Measurements from ENCODE around the gene CNDP1.

Gene CNDP1

GRCh38 chr18:74507097-74507881 lies 27.0 kb upstream of the CNDP1 start:
- no peak for DNase-seq

GRCh38 chr18:74507927-74508326 lies 26.4 kb upstream of the CNDP1 start:
- no peak for DNase-seq

GRCh38 chr18:74508366-74508765 lies 25.9 kb upstream of the CNDP1 start:
- no peak for DNase-seq

DNA sequence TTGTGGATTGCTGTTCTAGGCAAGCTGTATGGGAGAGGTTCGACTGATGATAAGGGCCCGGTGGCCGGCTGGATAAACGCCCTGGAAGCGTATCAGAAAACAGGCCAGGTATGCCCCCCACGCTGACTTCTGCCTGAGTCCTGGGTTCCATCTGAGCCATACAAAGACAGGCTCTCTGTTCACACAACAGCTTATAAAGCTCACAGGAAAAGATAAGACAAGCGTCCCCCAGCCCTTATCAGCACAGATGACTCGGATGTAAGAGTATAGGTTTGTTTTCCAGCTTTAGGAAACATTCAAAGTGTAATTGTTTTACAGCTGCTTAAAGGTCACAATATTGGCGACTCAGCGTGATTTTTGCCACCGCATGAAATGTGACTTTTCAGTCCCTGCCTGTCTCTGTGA lies 25.5 kb upstream of the CNDP1 start:
- DNase-seq = no peak

DNA sequence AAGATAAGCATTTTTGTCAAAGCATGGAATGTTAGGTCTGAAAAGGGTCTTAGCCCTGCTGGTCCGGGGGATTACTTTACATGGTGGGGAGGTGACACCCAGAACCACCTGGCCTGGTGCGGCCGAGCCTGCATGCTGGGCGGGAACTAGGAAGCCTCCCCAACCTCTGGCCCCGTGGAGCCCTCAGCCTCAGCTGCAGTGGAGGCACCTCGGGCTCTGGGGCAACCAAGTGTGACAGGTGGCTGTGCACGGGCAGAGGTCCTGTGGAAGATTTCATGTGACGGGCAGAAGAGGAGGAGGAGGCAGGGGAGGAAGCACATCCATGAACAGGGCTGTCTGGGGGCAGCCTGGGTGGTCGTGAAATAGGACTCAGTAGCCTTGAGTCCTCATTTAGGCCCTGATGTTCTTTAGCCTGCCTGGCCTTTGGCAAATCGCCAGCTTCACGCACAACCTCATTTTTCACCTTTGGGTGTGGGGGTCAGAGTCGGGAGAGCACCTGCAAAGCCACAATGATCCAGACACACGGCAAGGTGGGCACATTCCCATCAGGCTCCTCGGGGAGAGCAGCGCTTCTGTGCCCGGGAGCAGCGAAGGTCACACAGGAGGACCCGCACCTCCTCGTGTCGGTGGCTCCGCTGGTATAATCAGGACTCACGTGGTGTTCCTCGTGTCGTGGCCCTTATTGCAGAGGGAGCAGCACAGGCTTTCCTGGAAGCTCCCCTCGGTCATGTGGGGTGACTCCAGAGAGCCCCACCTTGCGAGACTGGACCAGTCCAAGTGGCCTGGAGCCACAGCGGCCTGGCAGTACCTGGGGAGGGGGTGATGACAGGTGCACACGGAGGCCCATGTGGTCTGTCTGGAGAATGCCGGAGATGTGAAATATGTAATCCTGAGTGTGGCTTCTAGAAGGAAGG lies 24.2 kb upstream of the CNDP1 start:
- no peak for DNase-seq

- no peak for DNase-seq
Measured at GRCh38 chr18:74510770-74511095, 23.6 kb upstream of the CNDP1 start.

- DNase-seq = no peak
Measured at GRCh38 chr18:74511823-74512222, 22.5 kb upstream of the CNDP1 start.

DNA sequence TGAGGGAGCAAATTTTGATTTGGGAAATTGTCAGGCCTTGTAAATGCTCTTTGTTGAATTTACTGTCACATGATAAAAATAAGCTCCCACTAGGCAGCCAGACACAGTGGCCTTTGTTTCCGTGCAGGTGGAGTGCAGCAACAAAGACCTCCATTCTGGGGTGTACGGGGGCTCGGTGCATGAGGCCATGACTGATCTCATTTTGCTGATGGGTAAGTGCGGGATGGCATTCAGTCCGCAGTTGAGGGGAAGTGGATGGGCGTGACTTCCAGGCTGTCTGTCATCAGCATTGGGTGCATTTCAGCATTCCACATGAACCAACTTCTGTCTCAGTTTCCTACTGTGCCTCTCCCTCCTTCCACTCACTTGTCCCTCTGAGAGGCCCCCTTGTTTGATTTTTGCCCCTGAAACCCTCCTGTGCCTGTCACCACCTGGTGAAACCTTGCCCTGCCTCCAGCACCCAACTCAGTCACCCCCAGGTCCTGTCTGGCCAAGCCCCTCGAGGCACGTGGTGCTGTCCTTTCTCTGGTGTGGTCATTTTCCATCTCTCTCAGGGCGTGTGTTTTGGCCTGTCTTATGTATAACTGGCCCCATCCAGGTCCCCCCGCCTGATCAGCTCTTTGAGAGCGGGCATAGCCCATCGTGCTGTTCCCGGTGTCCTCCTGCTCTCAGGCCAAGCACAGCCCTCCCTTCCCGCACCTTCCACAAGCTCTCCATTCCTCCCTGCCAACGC lies 21.8 kb upstream of the CNDP1 start:
- no peak for DNase-seq

DNA sequence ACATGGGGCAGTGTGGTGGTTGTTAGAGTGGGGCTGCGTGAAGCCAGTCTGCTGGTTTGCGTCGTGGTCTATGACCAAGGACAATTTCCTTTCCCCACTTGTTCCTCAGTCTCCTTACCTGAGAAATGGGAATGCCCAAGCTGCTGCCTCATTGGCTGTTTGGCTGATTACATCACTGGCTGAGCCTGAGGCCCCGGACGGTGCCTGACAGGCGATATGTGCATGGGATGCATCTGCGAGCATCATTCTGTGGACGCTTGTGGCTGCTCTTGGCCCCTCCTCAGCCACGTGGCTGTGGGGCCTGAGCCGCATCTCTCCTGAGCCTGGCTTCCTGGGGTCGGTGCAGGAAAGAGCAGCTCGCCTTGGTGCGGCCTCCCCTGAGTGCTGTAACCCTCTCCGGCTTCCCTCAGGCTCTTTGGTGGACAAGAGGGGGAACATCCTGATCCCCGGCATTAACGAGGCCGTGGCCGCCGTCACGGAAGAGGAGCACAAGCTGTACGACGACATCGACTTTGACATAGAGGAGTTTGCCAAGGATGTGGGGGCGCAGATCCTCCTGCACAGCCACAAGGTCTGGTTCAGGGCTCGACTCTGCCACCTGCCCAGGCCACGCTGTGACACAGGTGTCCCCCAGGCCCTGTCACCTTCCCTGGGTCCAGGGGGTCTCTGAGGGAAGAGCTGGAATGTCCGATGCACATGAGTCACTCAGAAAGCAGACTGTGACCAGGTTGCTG lies 21.0 kb upstream of the CNDP1 start:
- DNase-seq = no peak

- no peak for DNase-seq
Measured at GRCh38 chr18:74513883-74514205, 20.5 kb upstream of the CNDP1 start.

DNA sequence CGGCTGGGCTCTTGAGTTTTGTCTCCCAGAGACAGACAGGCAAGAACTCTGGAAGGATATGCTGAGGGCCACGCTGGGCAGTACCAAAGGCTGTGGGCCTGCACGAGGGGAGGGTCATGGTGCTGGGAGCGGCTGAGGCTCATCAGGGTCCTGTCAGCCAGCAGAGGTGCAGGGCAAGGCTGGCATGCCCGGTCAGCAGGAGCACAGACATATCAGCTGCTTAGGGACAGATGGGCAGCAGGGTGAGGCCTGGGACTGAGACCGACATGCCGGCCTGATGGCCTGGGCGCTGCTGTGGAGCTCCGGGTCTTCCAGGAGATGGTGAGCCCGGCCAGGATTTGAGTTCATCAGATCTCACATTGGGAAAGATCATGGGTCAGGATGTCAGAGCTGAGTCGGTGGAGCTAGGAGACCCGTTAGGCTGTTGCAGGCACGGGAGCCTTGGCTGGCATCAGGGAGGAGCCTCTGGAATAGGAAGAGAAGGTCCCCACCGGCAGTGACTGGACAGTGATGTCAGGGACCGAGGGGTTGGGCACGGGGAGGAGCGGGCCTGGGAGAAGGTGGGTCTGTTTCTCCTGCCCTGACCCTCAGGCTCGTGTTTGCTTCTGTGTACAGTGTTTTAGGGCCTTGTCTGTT lies 19.3 kb upstream of the CNDP1 start:
- DNase-seq = no peak

- no peak for DNase-seq
Measured at GRCh38 chr18:74515620-74516231, 18.6 kb upstream of the CNDP1 start.

DNA sequence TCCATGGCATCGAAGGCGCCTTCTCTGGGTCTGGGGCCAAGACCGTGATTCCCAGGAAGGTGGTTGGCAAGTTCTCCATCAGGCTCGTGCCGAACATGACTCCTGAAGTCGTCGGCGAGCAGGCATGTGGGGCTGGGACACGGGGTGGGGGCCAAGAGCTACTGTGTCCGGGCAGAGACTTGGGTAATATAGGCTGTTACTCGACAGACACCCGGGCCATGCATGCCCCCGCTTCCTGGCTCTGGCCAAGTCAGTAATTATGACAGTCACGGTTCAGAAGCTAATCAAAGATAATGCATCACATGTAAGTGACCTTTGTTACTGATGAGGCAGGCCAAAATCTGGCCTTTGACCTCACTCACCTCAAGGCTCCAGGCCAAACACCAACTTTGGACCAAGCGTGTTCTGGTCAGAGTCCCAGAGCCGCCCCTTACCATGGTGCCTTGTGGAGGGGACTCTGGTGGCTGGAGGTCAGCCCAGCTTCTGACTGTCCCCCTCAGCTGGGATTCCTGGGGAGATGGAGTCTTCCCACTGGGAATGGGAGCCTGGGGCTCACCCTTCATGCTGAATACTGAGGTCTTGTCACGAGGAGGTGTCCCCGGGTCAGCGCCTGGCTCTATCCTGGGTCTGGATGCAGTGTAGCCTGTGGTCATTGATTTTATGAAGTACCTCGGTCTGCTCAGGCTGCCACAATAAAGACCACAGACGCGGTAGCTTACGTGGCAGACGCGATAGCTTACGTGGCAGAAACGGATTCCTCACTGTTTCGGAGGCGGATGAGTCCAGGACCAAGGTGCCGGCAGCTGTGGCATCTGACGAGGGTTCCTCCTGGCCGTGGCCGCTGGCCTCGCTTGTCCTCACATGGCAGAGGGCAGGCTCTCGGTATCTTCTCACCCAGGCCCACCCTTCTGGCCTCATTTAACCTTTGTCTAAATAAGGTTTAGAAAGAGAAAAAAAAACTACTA lies 17.7 kb upstream of the CNDP1 start:
- DNase-seq = no peak

DNA sequence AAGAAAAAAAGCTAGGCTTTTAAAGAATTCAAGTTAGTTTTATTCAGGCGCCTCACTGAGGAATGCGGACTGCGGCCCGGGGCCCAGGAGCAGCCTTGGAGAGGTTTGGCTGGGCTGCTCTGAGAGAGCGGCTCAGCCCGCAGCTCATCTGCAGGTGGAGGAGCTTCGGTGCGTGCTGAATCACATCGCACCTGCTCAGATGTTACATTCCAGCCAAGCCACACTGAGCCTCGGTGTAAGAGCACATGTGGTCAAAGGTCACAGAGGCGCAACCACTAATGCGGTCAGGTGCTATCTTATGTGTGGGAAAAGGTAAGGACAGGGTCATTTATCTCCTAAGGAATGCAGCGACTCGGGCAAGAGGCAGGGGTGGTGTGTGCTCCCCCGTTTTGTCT lies 17.1 kb upstream of the CNDP1 start:
- DNase-seq = no peak

DNA sequence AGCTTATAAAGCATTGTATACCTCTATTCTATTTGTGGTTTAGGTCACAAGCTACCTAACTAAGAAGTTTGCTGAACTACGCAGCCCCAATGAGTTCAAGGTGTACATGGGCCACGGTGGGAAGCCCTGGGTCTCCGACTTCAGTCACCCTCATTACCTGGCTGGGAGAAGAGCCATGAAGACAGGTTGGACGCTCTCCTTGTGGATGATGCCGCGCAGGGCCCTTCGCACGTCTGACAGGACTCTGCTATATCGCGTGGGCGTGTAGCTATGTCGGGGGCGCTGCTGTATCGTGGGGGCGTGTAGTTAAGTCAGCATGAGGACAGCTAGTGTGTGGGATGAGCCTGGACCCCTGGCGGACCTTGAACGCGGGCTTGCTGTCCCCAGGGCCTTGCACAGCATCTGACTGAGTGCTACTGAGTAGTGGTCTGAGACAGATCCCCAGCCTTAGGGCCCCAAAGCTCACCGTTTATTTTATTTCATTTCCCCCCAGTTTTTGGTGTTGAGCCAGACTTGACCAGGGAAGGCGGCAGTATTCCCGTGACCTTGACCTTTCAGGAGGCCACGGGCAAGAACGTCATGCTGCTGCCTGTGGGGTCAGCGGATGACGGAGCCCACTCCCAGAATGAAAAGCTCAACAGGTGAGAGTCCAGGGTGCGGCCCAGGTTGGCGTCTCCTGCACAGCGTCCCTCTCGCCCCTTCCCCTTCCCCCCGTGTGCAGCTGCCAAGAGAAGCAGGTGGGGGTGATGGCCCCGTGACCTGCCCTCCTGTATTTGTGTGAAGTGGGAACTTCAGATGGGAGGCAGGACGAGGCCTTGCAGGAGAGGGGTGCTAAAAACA lies 15.6 kb upstream of the CNDP1 start:
- DNase-seq = no peak

DNA sequence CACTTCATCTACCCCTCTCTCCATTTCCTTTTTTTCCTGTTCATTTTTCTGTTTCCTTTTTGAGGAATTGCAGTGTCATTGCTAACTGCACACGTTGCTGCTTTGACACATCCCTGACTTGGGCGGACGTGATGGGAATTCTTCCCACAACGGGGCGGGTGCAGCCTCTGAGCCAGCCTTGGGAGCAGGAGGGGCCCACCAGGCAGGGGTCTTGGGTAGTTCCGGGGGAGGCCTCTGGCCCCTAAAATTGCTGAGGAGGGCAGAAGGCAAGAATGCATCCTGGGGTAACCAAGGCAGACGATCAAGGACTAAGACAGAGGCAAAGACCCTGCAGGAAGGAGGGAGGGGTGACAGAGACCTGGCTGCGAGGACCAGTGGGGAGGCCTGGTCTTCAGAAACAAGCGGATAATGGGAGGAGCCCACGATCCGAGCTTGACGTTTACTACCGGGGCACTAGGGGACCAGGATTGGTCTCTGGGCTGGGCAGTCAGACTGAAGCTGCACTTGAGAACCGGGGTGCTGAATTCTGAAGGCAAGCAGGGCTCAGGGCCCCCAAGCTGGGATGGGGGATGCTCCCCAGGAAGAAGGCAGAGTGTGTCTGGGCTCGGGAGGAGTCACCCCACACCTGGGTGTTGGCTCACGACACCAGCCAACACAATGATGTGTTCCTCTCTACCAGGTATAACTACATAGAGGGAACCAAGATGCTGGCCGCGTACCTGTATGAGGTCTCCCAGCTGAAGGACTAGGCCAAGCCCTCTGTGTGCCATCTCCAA lies 14.8 kb upstream of the CNDP1 start:
- DNase-seq = no peak

GRCh38 chr18:74520096-74520833 lies 14.0 kb upstream of the CNDP1 start:
- no peak for DNase-seq

GRCh38 chr18:74521068-74521725 lies 13.1 kb upstream of the CNDP1 start:
- no peak for DNase-seq

Data from NCI-H82 (cell line).